ENCODE data around the gene RGS12. TPM values are rescaled to one million over a fixed set of nuclear protein-coding genes. Genes with fewer than 3 reads are reported as not detected.

Gene RGS12
- polyA plus RNA-seq, 2 of the 4 experiments (the other 2 are of a cell fraction) = 7.4 to 8.9 TPM

GRCh38 chr4:3249711-3250437 is 42.9 kb upstream of the RGS12 start:
- Histone ChIP-seq H3K9me3 (no peaks in the 10 kb centered on the region), H3K27ac (no peak overlapping the region), H3K4me1 (no peaks in the 10 kb centered on the region), H3K4me3 (no peak overlapping the region), H3K4me2 (no peak overlapping the region)
- TF ChIP-seq ESRRA (IDR thresholded peaks at IDR 0.05; ENCODE audit: borderline replicate concordance, low read length) = no peak
- TF ChIP-seq ATOH8 (CRISPR knock-in tag; IDR thresholded peaks at IDR 0.05; ENCODE audit: low read depth) = no peak
- TF ChIP-seq, protein P1, sequence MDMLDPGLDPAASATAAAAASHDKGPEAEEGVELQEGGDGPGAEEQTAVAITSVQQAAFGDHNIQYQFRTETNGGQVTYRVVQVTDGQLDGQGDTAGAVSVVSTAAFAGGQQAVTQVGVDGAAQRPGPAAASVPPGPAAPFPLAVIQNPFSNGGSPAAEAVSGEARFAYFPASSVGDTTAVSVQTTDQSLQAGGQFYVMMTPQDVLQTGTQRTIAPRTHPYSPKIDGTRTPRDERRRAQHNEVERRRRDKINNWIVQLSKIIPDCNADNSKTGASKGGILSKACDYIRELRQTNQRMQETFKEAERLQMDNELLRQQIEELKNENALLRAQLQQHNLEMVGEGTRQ (IDR thresholded peaks at IDR 0.05) = no peak
- no peak for TF ChIP-seq MAZ (IDR thresholded peaks at IDR 0.05; ENCODE audit: borderline replicate concordance, low read depth, low read length)
- TF ChIP-seq SMC3 (IDR thresholded peaks at IDR 0.05) = no peak
- TF ChIP-seq FOXS1 (CRISPR knock-in tag; IDR thresholded peaks at IDR 0.05) = no peak
- no peak for TF ChIP-seq RNF2 (IDR thresholded peaks at IDR 0.05; ENCODE audit: borderline replicate concordance, low read depth)
- no peak for TF ChIP-seq PHF8 (IDR thresholded peaks at IDR 0.05; ENCODE audit: borderline replicate concordance, low read depth)
- WGBS (ENCODE audit: missing lambda C conversion rate) = 86% methylated on average over 16 of the region's 20 CpGs
- ATAC-seq (no peak), FAIRE-seq (no peak), DNase-seq (ENCODE audit: low read depth in 1 of 2, low spot score in 1 of 2) (no peak)
- ChIA-PET POLR2A (no interaction called here), CTCF (interaction anchor here (1.0 to 1.1 kb wide), 3 partner anchors 24 to 194 kb away, joined by 3 read pairs; no protein-coding TSS in a partner anchor)

GRCh38 chr4:3250438-3250955 is 42.3 kb upstream of the RGS12 start:
- Histone ChIP-seq H3K4me2 (no peak overlapping the region), H3K4me3 (no peak overlapping the region), H3K9me3 (no peaks in the 10 kb centered on the region), H3K4me1 (no peaks in the 10 kb centered on the region), H3K27ac (no peak overlapping the region)
- ATAC-seq (no peak), FAIRE-seq (no peak), DNase-seq (ENCODE audit: low read depth in 1 of 2, low spot score in 1 of 2) (no peak)
- TF ChIP-seq TFCP2L1 (CRISPR knock-in tag; IDR thresholded peaks at IDR 0.05) = no peak
- TF ChIP-seq HEYL (CRISPR knock-in tag; IDR thresholded peaks at IDR 0.05) = no peak
- TF ChIP-seq TP53 (CRISPR knock-in tag; IDR thresholded peaks at IDR 0.05) = no peak
- TF ChIP-seq ATOH8 (CRISPR knock-in tag; IDR thresholded peaks at IDR 0.05; ENCODE audit: low read depth) = no peak
- no peak for TF ChIP-seq E2F6 (IDR thresholded peaks at IDR 0.05; ENCODE audit: borderline replicate concordance, low read depth)
- TF ChIP-seq RFX5 (IDR thresholded peaks at IDR 0.05) = no peak
- no peak for TF ChIP-seq HES2 (IDR thresholded peaks at IDR 0.05)
- TF ChIP-seq BHLHE40 (IDR thresholded peaks at IDR 0.05; ENCODE audit: low read depth, low read length) = no peak
- TF ChIP-seq RNF2 (IDR thresholded peaks at IDR 0.05; ENCODE audit: borderline replicate concordance, low read depth) = no peak
- TF ChIP-seq HOXB13 (CRISPR knock-in tag; IDR thresholded peaks at IDR 0.05; ENCODE audit: low read depth) = no peak
- TF ChIP-seq ELK1 (IDR thresholded peaks at IDR 0.05; ENCODE audit: low read depth, low read length) = no peak
- TF ChIP-seq EHMT2 (IDR thresholded peaks at IDR 0.05; ENCODE audit: low read depth) = no peak
- TF ChIP-seq EP300 (IDR thresholded peaks at IDR 0.05) = no peak
- TF ChIP-seq, protein P2, sequence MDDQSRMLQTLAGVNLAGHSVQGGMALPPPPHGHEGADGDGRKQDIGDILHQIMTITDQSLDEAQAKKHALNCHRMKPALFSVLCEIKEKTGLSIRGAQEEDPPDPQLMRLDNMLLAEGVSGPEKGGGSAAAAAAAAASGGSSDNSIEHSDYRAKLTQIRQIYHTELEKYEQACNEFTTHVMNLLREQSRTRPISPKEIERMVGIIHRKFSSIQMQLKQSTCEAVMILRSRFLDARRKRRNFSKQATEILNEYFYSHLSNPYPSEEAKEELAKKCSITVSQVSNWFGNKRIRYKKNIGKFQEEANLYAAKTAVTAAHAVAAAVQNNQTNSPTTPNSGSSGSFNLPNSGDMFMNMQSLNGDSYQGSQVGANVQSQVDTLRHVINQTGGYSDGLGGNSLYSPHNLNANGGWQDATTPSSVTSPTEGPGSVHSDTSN (IDR thresholded peaks at IDR 0.05) = no peak
- no peak for TF ChIP-seq HOXB5 (CRISPR knock-in tag; IDR thresholded peaks at IDR 0.05)
- ChIA-PET CTCF (no interaction called here), POLR2A (no interaction called here)
- WGBS (ENCODE audit: missing lambda C conversion rate) = 88% methylated on average over 6 of the region's 14 CpGs

Data from A549 (cell line).